DMS153 treated with DMSO at 0.1 percent for 48 hours (cell line): ENCODE data around the gene FN1.
"Not testable (repeated sequence)": the region's sequence is repeated elsewhere in the genome, so short reads cannot be mapped to it uniquely, and the experiment has no call there.

ENCODE experiments used
- DNase-seq: peaks from one replicate; lab custom pipeline; 2025; ENCODE audit not compliant: unreplicated experiment; lab: John Stamatoyannopoulos, UW

FN1 gene

GRCh38 chr2:215354771-215355695, 80.8 kb downstream of the FN1 start:
- DNase-seq, result no peak

- no peak for DNase-seq
These were observed 83.3 kb downstream of the FN1 start for GRCh38 chr2:215352602-215353001.

- DNase-seq, result no peak
These were observed 88.0 kb downstream of the FN1 start for GRCh38 chr2:215347878-215348277.

DNA sequence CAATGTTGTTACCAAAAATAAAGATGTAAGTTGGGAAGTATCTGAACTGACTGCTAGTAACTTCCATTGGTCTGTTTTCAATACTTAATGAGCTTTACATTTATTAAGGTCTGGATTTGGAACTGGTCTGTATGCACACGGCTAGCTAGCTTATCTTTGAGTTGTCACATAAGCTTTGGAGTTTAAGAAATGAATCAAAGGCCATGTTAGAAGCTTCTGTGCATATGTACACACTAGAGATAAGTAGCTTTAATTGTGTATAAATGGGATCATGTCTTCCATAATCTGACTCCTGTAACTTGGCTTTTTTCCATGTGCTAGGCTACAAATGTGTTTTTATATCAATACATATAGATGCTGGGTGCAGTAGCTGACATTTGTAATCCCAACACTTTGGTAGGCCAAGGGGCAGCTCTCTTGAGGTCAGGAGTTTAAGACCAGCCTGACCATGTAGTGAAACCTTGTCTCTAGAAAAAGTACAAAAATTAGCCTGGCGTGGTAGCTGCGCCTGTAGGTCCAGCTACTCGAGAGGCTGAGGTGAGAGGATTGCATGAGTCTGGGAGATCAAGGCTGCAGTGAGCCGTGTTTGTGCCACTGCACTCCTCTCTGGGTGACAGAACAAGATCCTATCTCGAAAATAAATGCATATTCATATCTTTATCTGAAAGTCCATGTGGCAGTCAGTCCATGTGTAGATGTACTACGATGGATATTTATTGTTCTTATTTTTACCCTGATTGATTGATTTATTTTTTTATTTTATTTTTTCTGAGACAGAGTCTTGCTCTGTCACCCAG, 96.8 kb downstream of the FN1 start:
- no peak for DNase-seq

GRCh38 chr2:215332872-215333595, 102.8 kb downstream of the FN1 start:
- DNase-seq, result no peak

DNA sequence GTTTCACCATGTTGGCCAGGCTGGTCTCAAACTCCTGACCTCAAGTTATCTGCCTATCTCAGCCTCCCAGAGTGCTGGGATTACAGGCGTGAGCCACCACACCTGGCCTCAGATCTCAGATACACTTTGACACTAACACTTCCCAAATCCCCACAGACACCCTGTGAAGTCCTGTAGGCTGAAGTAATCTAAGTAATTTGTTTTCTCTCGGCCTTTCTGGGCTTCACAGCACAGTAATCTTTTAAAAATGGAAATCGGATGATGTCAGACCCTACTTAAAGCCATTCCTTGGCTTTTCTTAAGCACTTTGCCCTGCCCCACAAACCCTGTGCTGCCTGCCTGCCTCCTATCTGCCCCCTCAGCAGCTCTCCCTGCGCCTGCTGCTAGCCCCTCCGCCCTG, 107.8 kb downstream of the FN1 start:
- no peak for DNase-seq

GRCh38 chr2:215324811-215325210, 111.1 kb downstream of the FN1 start:
- no peak for DNase-seq

DNA sequence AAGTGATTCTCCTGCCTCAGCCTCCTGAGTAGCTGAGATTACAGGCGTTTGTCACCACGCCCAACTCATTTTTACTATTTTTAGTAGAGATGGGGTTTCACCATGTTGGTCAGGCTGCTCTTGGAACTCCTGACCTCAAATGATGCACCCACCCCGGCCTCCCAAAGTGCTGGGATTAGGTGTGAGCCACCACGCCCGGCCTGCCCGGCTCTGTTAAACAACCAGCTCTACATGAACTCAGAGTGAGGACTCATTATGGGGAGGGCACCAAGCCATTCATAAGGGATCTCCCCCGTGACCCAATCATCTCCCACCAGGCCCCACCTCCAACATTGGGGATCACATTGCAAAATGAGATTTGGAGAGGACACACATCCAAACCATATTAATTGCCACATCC, 115.2 kb downstream of the FN1 start:
- no peak for DNase-seq

- no peak for DNase-seq
These were observed 115.8 kb downstream of the FN1 start for GRCh38 chr2:215320102-215320501.

- no peak for DNase-seq
These were observed 116.4 kb downstream of the FN1 start for GRCh38 chr2:215319500-215319899.

DNA sequence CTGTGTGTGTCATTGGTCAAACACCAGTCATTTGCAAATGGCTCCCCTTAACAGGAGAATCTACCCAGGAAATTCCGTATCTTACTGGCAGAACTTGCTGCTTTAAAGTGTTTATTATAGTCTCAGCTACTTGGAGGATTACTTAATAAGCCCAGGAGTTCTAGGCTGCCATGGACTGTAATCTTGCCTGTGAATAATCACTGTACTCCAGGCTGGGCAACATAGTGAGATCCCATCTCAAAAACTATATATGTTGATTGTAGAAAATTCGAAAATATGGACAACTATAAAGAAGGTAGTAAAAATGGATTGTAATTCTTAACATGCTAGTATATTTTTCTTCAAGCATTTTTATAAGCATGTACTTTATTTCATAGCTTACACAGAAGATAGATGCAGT, 119.5 kb downstream of the FN1 start:
- no peak for DNase-seq

DNA sequence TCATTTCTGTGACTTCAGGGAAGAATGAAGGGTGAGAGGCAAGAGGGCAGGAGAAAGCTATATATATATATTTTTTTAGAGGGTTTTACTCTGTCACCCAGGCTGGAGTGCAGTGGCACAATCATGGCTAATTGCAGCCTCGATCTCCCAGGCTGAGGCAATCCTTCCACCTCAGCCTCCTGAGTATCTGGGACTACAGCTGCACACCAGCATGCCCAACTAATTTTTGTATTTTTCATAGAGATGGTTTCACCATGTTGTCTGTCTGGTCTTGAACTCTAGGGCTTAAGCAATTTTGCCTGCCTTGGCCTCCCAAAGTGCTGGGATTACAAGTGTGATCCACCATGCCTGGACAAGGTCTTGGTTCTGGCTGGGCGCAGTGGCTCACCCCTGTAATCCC, 120.6 kb downstream of the FN1 start:
- DNase-seq, result no peak

GRCh38 chr2:215314896-215315295, 121.0 kb downstream of the FN1 start:
- no peak for DNase-seq

GRCh38 chr2:215313255-215313613, 122.6 kb downstream of the FN1 start:
- DNase-seq, result no peak

GRCh38 chr2:215311625-215312396, 124.1 kb downstream of the FN1 start, which contains the start of gene ATIC:
Gene ATIC (plus strand): TSS chr2:215312059. CDS start chr2:215312143, 84 bp downstream.
- peak; percentile 87 for DNase-seq

DNA sequence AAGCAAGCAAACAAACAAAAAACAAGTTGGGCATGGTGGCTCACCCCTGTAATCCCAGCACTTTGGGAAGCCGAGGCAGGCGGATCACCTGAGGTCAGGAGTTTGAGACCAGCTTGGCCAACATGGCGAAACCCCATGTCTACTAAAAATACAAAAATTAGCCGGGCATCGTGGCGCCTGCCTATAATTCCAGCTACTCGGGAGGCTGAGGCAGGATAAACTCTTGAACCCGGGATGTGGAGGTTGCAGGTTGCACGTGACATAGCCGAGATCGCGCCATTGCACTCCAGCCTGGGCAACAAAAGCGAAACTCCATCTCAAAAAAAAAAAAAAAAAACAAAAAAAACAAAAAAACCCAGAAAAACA, 124.6 kb downstream of the FN1 start:
- not testable (repeated sequence) for DNase-seq
